Neural progenitor cell (in vitro differentiated cells): Measurements from ENCODE around the gene SCAI. TPM values are rescaled to one million over a fixed set of nuclear protein-coding genes. Genes with fewer than 3 reads are reported as not detected.

Experiments used
- DNase-seq: peaks from one replicate; pipeline ENCODE4 v3.0.0-alpha.2; 2016; ENCODE audit warnings: low spot score
- H2AFZ ChIP-seq: fragments of 200-600 bp; sonication (generic); replicated peaks from 2 replicates; pipeline ENCODE4 v1.6.1; 2016; ENCODE audit warnings: antibody characterized with exemption
- H3F3A ChIP-seq: fragments of 200-600 bp; sonication (generic); 2 replicates; pipeline ENCODE4 v1.6.1; 2016; ENCODE audit warnings: antibody characterized with exemption, low read depth
- H3K27ac ChIP-seq: fragments of 200-600 bp; sonication (generic); 2 replicates; pipeline ENCODE4 v1.5.1; 2016; ENCODE audit warnings: mild to moderate bottlenecking
- H3K27me3 ChIP-seq: fragments of 200-600 bp; sonication (generic); 2 replicates; pipeline ENCODE4 v1.6.1; 2016; ENCODE audit warnings: mild to moderate bottlenecking, moderate library complexity
- H3K36me3 ChIP-seq: fragments of 200-600 bp; sonication (generic); 2 replicates; pipeline ENCODE4 v1.5.1; 2016
- H3K4me1 ChIP-seq: fragments of 200-600 bp; sonication (generic); 2 replicates; pipeline ENCODE4 v1.6.1; 2016; ENCODE audit warnings: mixed run types
- H3K4me2 ChIP-seq: fragments of 200-600 bp; sonication (generic); 2 replicates; pipeline ENCODE4 v1.6.1; 2016
- H3K4me3 ChIP-seq: fragments of 200-600 bp; sonication (generic); 2 replicates; pipeline ENCODE4 v1.5.1; 2016
- H3K79me2 ChIP-seq: fragments of 200-600 bp; sonication (generic); 2 replicates; pipeline ENCODE4 v1.6.1; 2016; ENCODE audit warnings: low read depth
- H3K9ac ChIP-seq: fragments of 200-600 bp; sonication (generic); 2 replicates; pipeline ENCODE4 v1.6.1; 2016
- H3K9me3 ChIP-seq: fragments of 200-600 bp; sonication (generic); 2 replicates; pipeline ENCODE4 v1.5.1; 2016; ENCODE audit warnings: low read depth
- H4K20me1 ChIP-seq: fragments of 200-600 bp; sonication (generic); 2 replicates; pipeline ENCODE4 v1.6.1; 2016; ENCODE audit warnings: low read depth
- H3K27ac Mint-ChIP-seq: 3 replicates; pipeline ENCODE4 v1.8.0; 2021; ENCODE audit warnings: mixed read lengths
- H3K27me3 Mint-ChIP-seq: 2 replicates; pipeline ENCODE4 v1.8.0; 2022; ENCODE audit warnings: low read depth, mild to moderate bottlenecking, inconsistent platforms, moderate library complexity, mixed read lengths; ENCODE audit not compliant: insufficient read depth
- H3K36me3 Mint-ChIP-seq: 3 replicates; pipeline ENCODE4 v1.8.0; 2021; ENCODE audit warnings: mixed read lengths
- H3K4me1 Mint-ChIP-seq: 3 replicates; pipeline ENCODE4 v1.8.0; 2021; ENCODE audit warnings: mixed read lengths
- H3K4me3 Mint-ChIP-seq: 3 replicates; pipeline ENCODE4 v1.8.0; 2021; ENCODE audit warnings: mild to moderate bottlenecking, moderate library complexity, mixed read lengths
- H3K9me3 Mint-ChIP-seq: 3 replicates; pipeline ENCODE4 v1.8.0; 2020; ENCODE audit warnings: mixed read lengths
- EZH2 ChIP-seq: fragments of 200-600 bp; sonication (generic); IDR thresholded peaks from 2 replicates; pipeline ENCODE4 v1.6.1; 2017; ENCODE audit warnings: antibody characterized with exemption, mild to moderate bottlenecking, moderate library complexity
- EZH2phosphoT487 ChIP-seq: fragments of 200-600 bp; sonication (generic); IDR thresholded peaks from 2 replicates; pipeline ENCODE4 v1.6.1; 2017; ENCODE audit warnings: antibody characterized with exemption
- total RNA-seq: library from RNA; depleted of rRNA; stranded (reverse); fragments of >200 nt; gene quantifications from 2 replicates; pipeline ENCODE4 v1.2.3, GENCODE V29; 2015; ENCODE audit warnings: low replicate concordance
- TF ChIP-seq, protein P1 (sequence below): fragments of 200-600 bp; sonication (generic); IDR thresholded peaks from 2 replicates; pipeline ENCODE4 v1.5.1; 2017; ENCODE audit warnings: antibody characterized with exemption, mild to moderate bottlenecking

SCAI gene
- total RNA-seq, 1 donor from 2014 or later = 30.2 TPM

DNA sequence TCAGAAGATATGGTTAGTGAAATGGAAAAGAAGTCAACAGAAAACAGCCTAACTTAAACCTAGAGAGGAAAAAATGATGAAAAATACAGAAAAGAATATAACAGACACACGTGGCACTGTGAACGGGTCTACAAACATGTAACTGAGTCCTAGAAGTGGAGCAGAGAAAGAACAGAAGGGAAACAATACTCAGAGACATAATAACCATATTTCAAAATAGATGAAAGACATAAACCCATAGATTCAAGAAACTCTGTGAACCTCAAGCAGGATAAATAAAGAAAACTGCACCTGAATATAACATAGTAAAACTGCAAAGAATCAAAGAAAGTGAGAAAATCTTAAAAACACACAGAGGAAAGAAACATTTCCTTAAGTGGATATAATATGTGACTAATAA, 134.7 kb downstream of the SCAI start:
- no peak overlapping the region for H3K4me3 Mint-ChIP-seq
- no peaks in the 10 kb centered on the region for H3K4me1 Mint-ChIP-seq
- no peaks in the 10 kb centered on the region for H4K20me1 ChIP-seq
- H3K4me3 ChIP-seq = no peak overlapping the region
- H3K9me3 ChIP-seq = no peaks in the 10 kb centered on the region
- no peaks in the 10 kb centered on the region for H3K27me3 Mint-ChIP-seq
- no peak overlapping the region for H3K27ac Mint-ChIP-seq
- H3K79me2 ChIP-seq = no peaks in the 10 kb centered on the region
- no peaks in the 10 kb centered on the region for H3K4me1 ChIP-seq
- no peak for DNase-seq
- no peak overlapping the region for H3K27ac ChIP-seq
- no peak for TF ChIP-seq EZH2phosphoT487
- TF ChIP-seq, protein P1, sequence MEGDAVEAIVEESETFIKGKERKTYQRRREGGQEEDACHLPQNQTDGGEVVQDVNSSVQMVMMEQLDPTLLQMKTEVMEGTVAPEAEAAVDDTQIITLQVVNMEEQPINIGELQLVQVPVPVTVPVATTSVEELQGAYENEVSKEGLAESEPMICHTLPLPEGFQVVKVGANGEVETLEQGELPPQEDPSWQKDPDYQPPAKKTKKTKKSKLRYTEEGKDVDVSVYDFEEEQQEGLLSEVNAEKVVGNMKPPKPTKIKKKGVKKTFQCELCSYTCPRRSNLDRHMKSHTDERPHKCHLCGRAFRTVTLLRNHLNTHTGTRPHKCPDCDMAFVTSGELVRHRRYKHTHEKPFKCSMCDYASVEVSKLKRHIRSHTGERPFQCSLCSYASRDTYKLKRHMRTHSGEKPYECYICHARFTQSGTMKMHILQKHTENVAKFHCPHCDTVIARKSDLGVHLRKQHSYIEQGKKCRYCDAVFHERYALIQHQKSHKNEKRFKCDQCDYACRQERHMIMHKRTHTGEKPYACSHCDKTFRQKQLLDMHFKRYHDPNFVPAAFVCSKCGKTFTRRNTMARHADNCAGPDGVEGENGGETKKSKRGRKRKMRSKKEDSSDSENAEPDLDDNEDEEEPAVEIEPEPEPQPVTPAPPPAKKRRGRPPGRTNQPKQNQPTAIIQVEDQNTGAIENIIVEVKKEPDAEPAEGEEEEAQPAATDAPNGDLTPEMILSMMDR = no peak
- no peak for TF ChIP-seq EZH2
- H3F3A ChIP-seq = no peaks in the 10 kb centered on the region
- H3K4me2 ChIP-seq = no peak overlapping the region
- no peaks in the 10 kb centered on the region for H3K27me3 ChIP-seq
- H3K36me3 Mint-ChIP-seq = peaks cover 18% of the 10 kb centered on the region
- H3K36me3 ChIP-seq = no peaks in the 10 kb centered on the region
- H2AFZ ChIP-seq = no peak overlapping the region
- H3K9ac ChIP-seq = no peak overlapping the region
- peaks cover 5% of the 10 kb centered on the region for H3K9me3 Mint-ChIP-seq

DNA sequence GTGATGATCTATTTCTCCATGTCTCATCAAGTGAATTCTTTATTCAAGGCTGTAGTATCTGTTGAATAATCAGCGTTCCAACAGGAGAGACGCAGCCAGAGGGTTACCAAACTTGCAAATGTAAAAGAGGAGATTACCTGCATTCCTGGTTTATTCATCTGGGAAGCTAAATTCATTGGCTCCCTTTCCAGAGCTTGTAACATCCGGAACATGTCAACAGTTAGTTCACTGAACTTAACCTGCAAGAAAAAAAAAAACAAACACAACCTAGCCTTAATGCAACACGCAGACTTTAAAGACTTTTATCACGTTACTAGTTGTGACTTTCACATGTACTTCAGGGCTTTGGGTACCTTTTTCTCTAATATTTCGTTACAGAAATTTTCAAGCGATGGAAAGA, 140.0 kb downstream of the SCAI start:
- H3F3A ChIP-seq = no peaks in the 10 kb centered on the region
- H3K4me1 Mint-ChIP-seq = no peaks in the 10 kb centered on the region
- peaks cover 4% of the 10 kb centered on the region for H3K36me3 Mint-ChIP-seq
- peaks cover 7% of the 10 kb centered on the region for H3K36me3 ChIP-seq
- no peak for TF ChIP-seq EZH2phosphoT487
- TF ChIP-seq EZH2 = no peak
- TF ChIP-seq, protein P1 = no peak
- no peak overlapping the region for H3K27ac Mint-ChIP-seq
- H3K9me3 Mint-ChIP-seq = no peaks in the 10 kb centered on the region
- H3K4me3 Mint-ChIP-seq = no peak overlapping the region
- no peak overlapping the region for H2AFZ ChIP-seq
- no peak overlapping the region for H3K4me3 ChIP-seq
- H3K27ac ChIP-seq = no peak overlapping the region
- no peaks in the 10 kb centered on the region for H3K79me2 ChIP-seq
- no peak for DNase-seq
- H3K4me2 ChIP-seq = no peak overlapping the region
- no peaks in the 10 kb centered on the region for H3K4me1 ChIP-seq
- H4K20me1 ChIP-seq = no peaks in the 10 kb centered on the region
- H3K27me3 Mint-ChIP-seq = no peaks in the 10 kb centered on the region
- no peak overlapping the region for H3K9ac ChIP-seq
- no peaks in the 10 kb centered on the region for H3K27me3 ChIP-seq
- H3K9me3 ChIP-seq = no peaks in the 10 kb centered on the region

DNA sequence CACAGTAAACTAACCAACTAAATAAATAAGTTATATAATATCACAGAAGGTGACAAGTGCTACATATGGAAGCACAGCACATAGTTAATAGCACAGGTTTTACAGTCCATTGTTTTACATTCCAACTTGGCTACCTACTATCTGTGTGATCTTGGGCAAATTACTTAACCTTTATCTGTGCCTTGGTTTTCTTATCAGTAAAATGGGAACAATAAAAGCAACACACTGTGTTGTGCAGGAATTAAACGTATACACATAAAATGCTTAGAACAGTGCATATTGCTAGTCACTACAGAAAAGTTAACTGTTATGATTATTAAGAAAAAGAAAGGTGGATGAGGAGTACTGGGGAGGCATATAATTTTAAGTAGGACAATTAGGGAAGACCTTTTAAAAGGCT, 159.6 kb downstream of the SCAI start:
- Mint-ChIP-seq H3K9me3 (no peaks in the 10 kb centered on the region), H3K4me1 (no peaks in the 10 kb centered on the region), H3K27ac (no peak overlapping the region), H3K36me3 (peaks cover 1% of the 10 kb centered on the region), H3K27me3 (no peaks in the 10 kb centered on the region), H3K4me3 (no peak overlapping the region)
- Histone ChIP-seq H3K9me3 (no peaks in the 10 kb centered on the region), H2AFZ (no peak overlapping the region), H3K27ac (no peak overlapping the region), H3K27me3 (no peaks in the 10 kb centered on the region), H3K4me1 (no peaks in the 10 kb centered on the region), H3F3A (peaks cover 7% of the 10 kb centered on the region), H3K4me2 (no peak overlapping the region), H3K79me2 (no peaks in the 10 kb centered on the region), H3K4me3 (no peak overlapping the region), H4K20me1 (no peaks in the 10 kb centered on the region), H3K9ac (no peak overlapping the region), H3K36me3 (no peaks in the 10 kb centered on the region)
- DNase-seq = no peak
- TF ChIP-seq, protein P1 = no peak
- TF ChIP-seq EZH2phosphoT487 (no peak), EZH2 (no peak)
